ENCODE measurements around the gene OXER1.

OXER1 gene

GRCh38 chr2:42767080-42767898 lies 3.4 kb upstream of the OXER1 start:
- no peak overlapping the region for H3K4me3 ChIP-seq (ENCODE audit: low read depth, low read length)
- DNase-seq (ENCODE audit: low read depth), result no peak
- in situ Hi-C loops (cut with HindIII; ENCODE audit: low sequenced_read_pairs), result no loop called here
- no peak for TF ChIP-seq CTCF (IDR thresholded peaks at IDR 0.05; ENCODE audit: low read depth, low read length, missing control alignments)

- in situ Hi-C loops (cut with HindIII; ENCODE audit: low sequenced_read_pairs), result no loop called here
- no peak for DNase-seq (ENCODE audit: low read depth)
- H3K4me3 ChIP-seq (ENCODE audit: low read depth, low read length), result no peak overlapping the region
- no peak for TF ChIP-seq CTCF (IDR thresholded peaks at IDR 0.05; ENCODE audit: low read depth, low read length, missing control alignments)
Measured at GRCh38 chr2:42765686-42766085, 1.8 kb upstream of the OXER1 start.

- no peak overlapping the region for H3K4me3 ChIP-seq (ENCODE audit: low read depth, low read length)
- DNase-seq (ENCODE audit: low read depth), result no peak
- no peak for TF ChIP-seq CTCF (IDR thresholded peaks at IDR 0.05; ENCODE audit: low read depth, low read length, missing control alignments)
- in situ Hi-C loops (cut with HindIII; ENCODE audit: low sequenced_read_pairs), result no loop called here
Measured at GRCh38 chr2:42764901-42765300, 966 bp upstream of the OXER1 start.

GRCh38 chr2:42762823-42763804 lies 821 bp downstream of the OXER1 start:
- no peak for TF ChIP-seq CTCF (IDR thresholded peaks at IDR 0.05; ENCODE audit: low read depth, low read length, missing control alignments)
- in situ Hi-C loops (cut with HindIII; ENCODE audit: low sequenced_read_pairs), result no loop called here
- DNase-seq (ENCODE audit: low read depth), result no peak
- H3K4me3 ChIP-seq (ENCODE audit: low read depth, low read length), result no peak overlapping the region

GRCh38 chr2:42762155-42762554 lies 1.8 kb downstream of the OXER1 start:
- no peak for TF ChIP-seq CTCF (IDR thresholded peaks at IDR 0.05; ENCODE audit: low read depth, low read length, missing control alignments)
- in situ Hi-C loops (cut with HindIII; ENCODE audit: low sequenced_read_pairs), result no loop called here
- DNase-seq (ENCODE audit: low read depth), result no peak
- no peak overlapping the region for H3K4me3 ChIP-seq (ENCODE audit: low read depth, low read length)

GRCh38 chr2:42761554-42761953 lies 2.4 kb downstream of the OXER1 start:
- H3K4me3 ChIP-seq (ENCODE audit: low read depth, low read length), result no peak overlapping the region
- no peak for TF ChIP-seq CTCF (IDR thresholded peaks at IDR 0.05; ENCODE audit: low read depth, low read length, missing control alignments)
- in situ Hi-C loops (cut with HindIII; ENCODE audit: low sequenced_read_pairs), result no loop called here

More at GRCh38 chr2:42761554-42761953, 2.4 kb downstream of the OXER1 start:
- no peak for DNase-seq (ENCODE audit: low read depth)

Data from astrocyte of the cerebellum (primary cell).